Neuronal stem cell (in vitro differentiated cells): ENCODE data around the gene CINP.
A peak's percentile ranks its signal among the peaks of the same experiment; 100 is the strongest.

Source experiments
- DNase-seq: peaks from one replicate; pipeline ENCODE4 v3.0.0-alpha.2; 2013; ENCODE audit warnings: low spot score
- H2AFZ ChIP-seq: one replicate; pipeline ENCODE4 v1.6.1; 2013; ENCODE audit warnings: mild to moderate bottlenecking, low read length, inconsistent platforms
- H2AK5ac ChIP-seq: 2 replicates; pipeline ENCODE4 v1.6.1; 2013; ENCODE audit warnings: low read depth, mild to moderate bottlenecking, inconsistent platforms, low read length, moderate library complexity, mixed read lengths
- H2BK120ac ChIP-seq: 2 replicates; pipeline ENCODE4 v1.6.1; 2013; ENCODE audit warnings: low read depth, mild to moderate bottlenecking, inconsistent platforms, low read length, moderate library complexity, mixed read lengths
- H2BK12ac ChIP-seq: one replicate; pipeline ENCODE4 v1.6.1; 2013; ENCODE audit warnings: low read length, inconsistent platforms
- H2BK15ac ChIP-seq: 2 replicates; pipeline ENCODE4 v1.6.1; 2013; ENCODE audit warnings: mild to moderate bottlenecking, low read length, inconsistent platforms, mixed read lengths
- H2BK5ac ChIP-seq: one replicate; pipeline ENCODE4 v1.6.1; 2013; ENCODE audit warnings: inconsistent platforms, mild to moderate bottlenecking, low read length, moderate library complexity
- H3K14ac ChIP-seq: one replicate; pipeline ENCODE4 v1.6.1; 2013; ENCODE audit warnings: low read length, inconsistent platforms
- H3K18ac ChIP-seq: 2 replicates; pipeline ENCODE4 v1.6.1; 2013; ENCODE audit warnings: low read length, inconsistent platforms
- H3K23ac ChIP-seq: 2 replicates; pipeline ENCODE4 v1.6.1; 2013; ENCODE audit warnings: low read depth, mild to moderate bottlenecking, mixed read lengths, low read length, inconsistent platforms; ENCODE audit not compliant: poor library complexity
- H3K27ac ChIP-seq: replicated peaks from 3 replicates; pipeline ENCODE4 v1.5.1; 2013; ENCODE audit warnings: low read length, inconsistent platforms
- H3K27me3 ChIP-seq, 3 experiments: 2 replicates each; pipeline ENCODE4 v1.6.1; 2013; ENCODE audit warnings: low read length in 3 of 3, mild to moderate bottlenecking in 2 of 3, inconsistent platforms in 1 of 3, low read depth in 1 of 3, mixed read lengths in 1 of 3, moderate library complexity in 1 of 3; ENCODE audit not compliant: control insufficient read depth in 3 of 3, insufficient read depth in 3 of 3
- H3K36me3 ChIP-seq, 2 donors: replicated peaks in 1 of 2; 2 replicates each; pipeline ENCODE4 v1.6.1; 2013; ENCODE audit warnings: low read length in 2 of 2; ENCODE audit not compliant: control insufficient read depth in 2 of 2, insufficient read depth in 2 of 2
- H3K4ac ChIP-seq: 2 replicates; pipeline ENCODE4 v1.6.1; 2013; ENCODE audit warnings: inconsistent platforms, mild to moderate bottlenecking, low read length, moderate library complexity
- H3K4me1 ChIP-seq, 2 donors: 1 replicate in 1 of 2; 2 replicates in 1 of 2; pipeline ENCODE4 v1.6.1; 2013; ENCODE audit warnings: low read length in 2 of 2, low read depth in 1 of 2; ENCODE audit not compliant: control insufficient read depth in 2 of 2, insufficient read depth in 1 of 2
- H3K4me2 ChIP-seq: one replicate; pipeline ENCODE4 v1.6.1; 2013; ENCODE audit warnings: mild to moderate bottlenecking, low read length, inconsistent platforms; ENCODE audit not compliant: insufficient read depth, poor library complexity, severe bottlenecking
- H3K4me3 ChIP-seq, 2 donors: 2 replicates each; pipeline ENCODE4 v1.5.1; 2013; ENCODE audit warnings: low read length in 2 of 2, mild to moderate bottlenecking in 2 of 2, inconsistent platforms in 1 of 2, moderate library complexity in 1 of 2
- H3K79me1 ChIP-seq: one replicate; pipeline ENCODE4 v1.6.1; 2013; ENCODE audit warnings: low read depth, mild to moderate bottlenecking, inconsistent platforms, low read length, moderate library complexity
- H3K9ac ChIP-seq: one replicate; pipeline ENCODE4 v1.6.1; 2013; ENCODE audit warnings: mild to moderate bottlenecking, low read depth, low read length, inconsistent platforms; ENCODE audit not compliant: poor library complexity
- H3K9me3 ChIP-seq, 2 donors: replicated peaks in 1 of 2; 2 replicates each; pipeline versions ENCODE3 to v1.6.1; 2013; ENCODE audit warnings: low read length in 2 of 2, mild to moderate bottlenecking in 2 of 2, inconsistent platforms in 1 of 2, low read depth in 1 of 2, mixed read lengths in 1 of 2, moderate library complexity in 1 of 2; ENCODE audit not compliant: control insufficient read depth in 2 of 2, insufficient read depth in 1 of 2
- H4K8ac ChIP-seq: one replicate; pipeline ENCODE4 v1.6.1; 2013; ENCODE audit warnings: low read depth, mild to moderate bottlenecking, inconsistent platforms, low read length, moderate library complexity
- H4K91ac ChIP-seq: one replicate; pipeline ENCODE4 v1.6.1; 2013; ENCODE audit warnings: low read length, low read depth, mild to moderate bottlenecking, inconsistent platforms; ENCODE audit not compliant: poor library complexity
- WGBS, 2 donors: extraction: QIAGEN DNeasy Blood & Tissue Kit; methylation state at CpG; one replicate each; pipeline ENCODE4 v1.1.7; 2013; ENCODE audit warnings: missing lambda C conversion rate in 2 of 2, mixed read lengths in 1 of 2; ENCODE audit not compliant: insufficient read length in 2 of 2, insufficient replicate concordance in 1 of 2; ENCODE audit errors: extremely low coverage in 2 of 2; 5-methylcytosine and 5-hydroxymethylcytosine counted together

Gene CINP

DNA sequence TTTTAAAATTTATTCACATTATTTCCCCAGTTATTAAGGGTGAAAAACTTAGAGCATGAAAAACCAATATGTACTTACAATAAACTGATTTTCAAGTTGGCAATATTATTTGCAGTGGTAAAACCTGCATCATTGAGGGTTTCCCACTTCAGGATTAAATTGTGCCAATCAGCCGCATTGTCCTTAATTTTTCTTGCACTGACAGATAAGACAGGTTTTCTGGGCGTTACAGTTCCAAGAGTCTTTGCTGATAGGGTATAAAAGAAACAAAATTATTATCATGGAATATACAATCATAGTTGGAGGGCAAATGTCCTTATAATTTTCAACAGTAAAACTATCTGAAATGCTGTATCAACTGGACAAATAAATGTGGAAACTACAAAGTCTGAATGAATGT lies 3.3 kb downstream of the CINP start:
- Histone ChIP-seq H3K14ac (no peak overlapping the region), H2AFZ (no peak overlapping the region), H3K36me3 (peaks cover 3 to 46% of the 10 kb centered on the region in 2 donors), H3K4me1 (peaks cover 4 to 12% of the 10 kb centered on the region in 2 donors), H2BK5ac (no peak overlapping the region), H3K18ac (no peak overlapping the region), H3K9me3 (no peaks in the 10 kb centered on the region), H3K4ac (no peak overlapping the region), H2BK12ac (no peak overlapping the region), H2BK15ac (no peak overlapping the region), H3K79me1 (peaks cover 11% of the 10 kb centered on the region), H4K91ac (no peak overlapping the region), H2BK120ac (no peak overlapping the region), H3K27ac (no peak overlapping the region), H3K27me3 (no peaks in the 10 kb centered on the region), H3K4me2 (no peak overlapping the region), H4K8ac (no peak overlapping the region), H3K23ac (no peak overlapping the region), H3K4me3 (no peak overlapping the region), H2AK5ac (no peak overlapping the region), H3K9ac (no peak overlapping the region)
- WGBS, 2 donors = no CpG with 5 or more reads among the region's 2 CpGs
- DNase-seq = no peak

DNA sequence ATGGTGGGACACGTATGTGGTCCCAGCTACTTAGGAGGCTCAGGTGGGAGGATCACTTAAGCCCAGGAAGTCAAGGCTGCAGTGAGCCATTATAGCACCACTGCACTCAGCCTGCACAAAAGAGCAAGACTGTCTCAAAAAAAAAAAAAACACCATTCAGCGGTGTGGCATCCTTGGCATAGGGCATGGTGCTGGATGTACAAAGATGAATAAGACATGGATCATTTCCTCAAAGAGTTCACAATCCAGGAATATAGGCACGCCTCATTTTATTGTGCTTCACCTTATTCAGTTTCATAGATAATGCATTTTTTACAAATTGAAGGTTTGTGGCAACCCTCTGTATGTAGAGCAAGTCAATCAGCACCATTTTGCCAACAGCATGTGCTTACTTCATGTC lies 6.4 kb downstream of the CINP start:
- Histone ChIP-seq H3K4me2 (no peak overlapping the region), H4K8ac (no peak overlapping the region), H3K14ac (no peak overlapping the region), H4K91ac (no peak overlapping the region), H3K79me1 (no peaks in the 10 kb centered on the region), H3K9me3 (no peaks in the 10 kb centered on the region), H3K4me1 (no peaks in the 10 kb centered on the region), H3K4ac (no peak overlapping the region), H2BK15ac (no peak overlapping the region), H3K4me3 (no peak overlapping the region), H3K27me3 (no peaks in the 10 kb centered on the region), H3K27ac (no peak overlapping the region), H3K23ac (no peak overlapping the region), H2BK12ac (no peak overlapping the region), H2BK5ac (no peak overlapping the region), H3K18ac (no peak overlapping the region), H2AK5ac (no peak overlapping the region), H3K9ac (no peak overlapping the region), H3K36me3 (peaks cover 7 to 68% of the 10 kb centered on the region in 2 donors), H2BK120ac (no peak overlapping the region), H2AFZ (no peak overlapping the region)
- no peak for DNase-seq
- no CpG with 5 or more reads among the region's 3 CpGs for WGBS, 2 donors

- Histone ChIP-seq H3K23ac (no peak overlapping the region), H3K9ac (peak overlapping the region; percentile 67), H3K36me3 (peaks cover 7 to 84% of the 10 kb centered on the region in 2 donors), H2AFZ (no peak overlapping the region), H3K9me3 (no peaks in the 10 kb centered on the region), H2AK5ac (no peak overlapping the region), H3K27ac (no peak overlapping the region), H3K4me1 (no peaks in the 10 kb centered on the region), H3K18ac (no peak overlapping the region), H3K14ac (no peak overlapping the region), H4K91ac (no peak overlapping the region), H3K79me1 (no peaks in the 10 kb centered on the region), H2BK15ac (no peak overlapping the region), H4K8ac (no peak overlapping the region), H3K4ac (no peak overlapping the region), H3K4me2 (no peak overlapping the region), H3K4me3 (peak overlapping the region in 1 of 2 donors; percentile 52), H3K27me3 (no peaks in the 10 kb centered on the region), H2BK12ac (no peak overlapping the region), H2BK5ac (no peak overlapping the region), H2BK120ac (no peak overlapping the region)
- DNase-seq = no peak
- WGBS, 2 donors = no CpG with 5 or more reads among the region's 8 CpGs
Measured at GRCh38 chr14:102353126-102353619, 9.5 kb downstream of the CINP start.

- H2BK15ac ChIP-seq = no peak overlapping the region
- no peak overlapping the region for H3K4me2 ChIP-seq
- no peak overlapping the region for H2AK5ac ChIP-seq
- no peak overlapping the region for H4K8ac ChIP-seq
- peaks cover 9 to 82% of the 10 kb centered on the region in 2 donors for H3K36me3 ChIP-seq
- H2AFZ ChIP-seq = no peak overlapping the region
- no peak overlapping the region for H3K4ac ChIP-seq
- no peak overlapping the region for H3K18ac ChIP-seq
- no peak overlapping the region for H3K9ac ChIP-seq
- H2BK12ac ChIP-seq = no peak overlapping the region
- H3K14ac ChIP-seq = no peak overlapping the region
- H3K4me1 ChIP-seq = no peaks in the 10 kb centered on the region
- H2BK120ac ChIP-seq = no peak overlapping the region
- no peak overlapping the region for H3K27ac ChIP-seq
- no peaks in the 10 kb centered on the region for H3K27me3 ChIP-seq
- no peak overlapping the region for H2BK5ac ChIP-seq
- no peaks in the 10 kb centered on the region for H3K9me3 ChIP-seq
- no peak overlapping the region for H3K23ac ChIP-seq
- no peak overlapping the region for H4K91ac ChIP-seq
- no peak overlapping the region for H3K4me3 ChIP-seq
- no CpG with 5 or more reads among the region's 4 CpGs for WGBS, 2 donors
- H3K79me1 ChIP-seq = no peaks in the 10 kb centered on the region
- no peak for DNase-seq
Measured at GRCh38 chr14:102352213-102352612, 10.5 kb downstream of the CINP start.
